ENCODE data around the gene TLE6.

Gene TLE6

DNA sequence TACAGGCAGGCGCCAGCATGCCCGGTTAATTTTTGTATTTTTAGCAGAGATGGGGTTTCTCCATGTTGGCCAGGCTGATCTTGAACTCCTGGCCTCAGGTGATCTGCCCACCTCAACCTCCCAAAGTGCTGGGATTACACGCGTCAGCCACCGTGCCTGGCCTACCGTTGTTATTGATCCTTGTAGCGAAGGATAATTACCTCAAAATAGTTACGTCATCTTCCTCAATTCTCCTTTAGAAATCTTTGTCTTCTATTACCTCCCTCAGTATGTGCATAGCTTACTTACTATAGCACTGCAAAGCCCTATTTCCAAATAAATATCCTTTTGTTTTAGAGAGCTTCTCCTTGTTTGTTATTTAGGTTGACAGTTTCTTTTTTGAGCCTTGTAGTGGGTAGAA lies 9.4 kb upstream of the TLE6 start:
- no peak overlapping the region for H3K4me3 ChIP-seq (ENCODE audit: low read length)
- no peaks in the 10 kb centered on the region for H4K20me1 ChIP-seq (ENCODE audit: insufficient read depth, low read length)
- no peaks in the 10 kb centered on the region for H3F3A ChIP-seq (ENCODE audit: insufficient read depth, low read length)
- no peak for DNase-seq
- H3K9me2 ChIP-seq (replicated peaks; ENCODE audit: insufficient read depth, low read length): no peaks in the 10 kb centered on the region
- TF ChIP-seq EZH2phosphoT487 (IDR thresholded peaks at IDR 0.05; ENCODE audit: low read length) (no peak), EZH2 (optimal IDR thresholded peaks at IDR 0.05; ENCODE audit: low read depth, low read length) (no peak)
- TF ChIP-seq, protein P1, sequence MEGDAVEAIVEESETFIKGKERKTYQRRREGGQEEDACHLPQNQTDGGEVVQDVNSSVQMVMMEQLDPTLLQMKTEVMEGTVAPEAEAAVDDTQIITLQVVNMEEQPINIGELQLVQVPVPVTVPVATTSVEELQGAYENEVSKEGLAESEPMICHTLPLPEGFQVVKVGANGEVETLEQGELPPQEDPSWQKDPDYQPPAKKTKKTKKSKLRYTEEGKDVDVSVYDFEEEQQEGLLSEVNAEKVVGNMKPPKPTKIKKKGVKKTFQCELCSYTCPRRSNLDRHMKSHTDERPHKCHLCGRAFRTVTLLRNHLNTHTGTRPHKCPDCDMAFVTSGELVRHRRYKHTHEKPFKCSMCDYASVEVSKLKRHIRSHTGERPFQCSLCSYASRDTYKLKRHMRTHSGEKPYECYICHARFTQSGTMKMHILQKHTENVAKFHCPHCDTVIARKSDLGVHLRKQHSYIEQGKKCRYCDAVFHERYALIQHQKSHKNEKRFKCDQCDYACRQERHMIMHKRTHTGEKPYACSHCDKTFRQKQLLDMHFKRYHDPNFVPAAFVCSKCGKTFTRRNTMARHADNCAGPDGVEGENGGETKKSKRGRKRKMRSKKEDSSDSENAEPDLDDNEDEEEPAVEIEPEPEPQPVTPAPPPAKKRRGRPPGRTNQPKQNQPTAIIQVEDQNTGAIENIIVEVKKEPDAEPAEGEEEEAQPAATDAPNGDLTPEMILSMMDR (IDR thresholded peaks at IDR 0.05; ENCODE audit: low read length): no peak
- H3K9me3 ChIP-seq (replicated peaks; ENCODE audit: insufficient read depth, low read length): no peaks in the 10 kb centered on the region
- H3K9ac ChIP-seq (ENCODE audit: low read length): no peak overlapping the region
- no peak overlapping the region for H3K27ac ChIP-seq (ENCODE audit: low read length)
- H3K36me3 ChIP-seq (replicated peaks; ENCODE audit: insufficient read depth, low read length): no peaks in the 10 kb centered on the region
- H2AFZ ChIP-seq (ENCODE audit: low read length): no peak overlapping the region
- H3K27me3 ChIP-seq (replicated peaks; ENCODE audit: insufficient read depth, low read length): peaks cover 84% of the 10 kb centered on the region
- no peaks in the 10 kb centered on the region for H3K79me2 ChIP-seq (ENCODE audit: low read length)
- no peaks in the 10 kb centered on the region for H3K4me1 ChIP-seq (ENCODE audit: low read length)
- no peak overlapping the region for H3K4me2 ChIP-seq (ENCODE audit: low read depth, low read length)

DNA sequence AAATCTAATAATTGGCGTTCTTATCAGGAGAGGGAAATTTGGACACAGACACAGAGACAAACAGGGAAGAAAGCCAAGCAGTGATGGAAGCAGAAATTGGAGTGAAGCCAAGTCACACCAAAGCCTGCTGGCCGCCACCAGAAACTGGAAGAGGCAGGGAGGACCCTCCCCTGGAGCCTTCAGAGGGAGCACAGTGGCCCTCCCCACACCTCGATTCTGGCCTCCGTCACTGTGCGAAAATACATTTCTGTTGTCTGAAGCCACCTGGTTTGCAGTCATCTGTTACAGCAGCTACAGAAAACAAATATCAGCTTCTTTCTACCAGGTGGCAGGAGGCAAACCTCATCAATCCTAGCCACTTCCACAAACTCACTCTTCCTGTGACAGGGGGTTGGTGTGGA lies 8.3 kb upstream of the TLE6 start:
- no peak for TF ChIP-seq EZH2phosphoT487 (IDR thresholded peaks at IDR 0.05; ENCODE audit: low read length)
- TF ChIP-seq, protein P1 (IDR thresholded peaks at IDR 0.05; ENCODE audit: low read length): no peak
- TF ChIP-seq EZH2 (optimal IDR thresholded peaks at IDR 0.05; ENCODE audit: low read depth, low read length): no peak
- no peak overlapping the region for H3K9ac ChIP-seq (ENCODE audit: low read length)
- no peak for DNase-seq
- no peaks in the 10 kb centered on the region for H3K9me2 ChIP-seq (replicated peaks; ENCODE audit: insufficient read depth, low read length)
- H3K4me3 ChIP-seq (ENCODE audit: low read length): no peak overlapping the region
- no peaks in the 10 kb centered on the region for H3K36me3 ChIP-seq (replicated peaks; ENCODE audit: insufficient read depth, low read length)
- no peaks in the 10 kb centered on the region for H3K79me2 ChIP-seq (ENCODE audit: low read length)
- no peak overlapping the region for H2AFZ ChIP-seq (ENCODE audit: low read length)
- H3K27me3 ChIP-seq (replicated peaks; ENCODE audit: insufficient read depth, low read length): peaks cover 87% of the 10 kb centered on the region
- H3K27ac ChIP-seq (ENCODE audit: low read length): no peak overlapping the region
- H3K4me2 ChIP-seq (ENCODE audit: low read depth, low read length): no peak overlapping the region
- H3F3A ChIP-seq (ENCODE audit: insufficient read depth, low read length): no peaks in the 10 kb centered on the region
- no peaks in the 10 kb centered on the region for H3K9me3 ChIP-seq (replicated peaks; ENCODE audit: insufficient read depth, low read length)
- H4K20me1 ChIP-seq (ENCODE audit: insufficient read depth, low read length): no peaks in the 10 kb centered on the region
- H3K4me1 ChIP-seq (ENCODE audit: low read length): no peaks in the 10 kb centered on the region

DNA sequence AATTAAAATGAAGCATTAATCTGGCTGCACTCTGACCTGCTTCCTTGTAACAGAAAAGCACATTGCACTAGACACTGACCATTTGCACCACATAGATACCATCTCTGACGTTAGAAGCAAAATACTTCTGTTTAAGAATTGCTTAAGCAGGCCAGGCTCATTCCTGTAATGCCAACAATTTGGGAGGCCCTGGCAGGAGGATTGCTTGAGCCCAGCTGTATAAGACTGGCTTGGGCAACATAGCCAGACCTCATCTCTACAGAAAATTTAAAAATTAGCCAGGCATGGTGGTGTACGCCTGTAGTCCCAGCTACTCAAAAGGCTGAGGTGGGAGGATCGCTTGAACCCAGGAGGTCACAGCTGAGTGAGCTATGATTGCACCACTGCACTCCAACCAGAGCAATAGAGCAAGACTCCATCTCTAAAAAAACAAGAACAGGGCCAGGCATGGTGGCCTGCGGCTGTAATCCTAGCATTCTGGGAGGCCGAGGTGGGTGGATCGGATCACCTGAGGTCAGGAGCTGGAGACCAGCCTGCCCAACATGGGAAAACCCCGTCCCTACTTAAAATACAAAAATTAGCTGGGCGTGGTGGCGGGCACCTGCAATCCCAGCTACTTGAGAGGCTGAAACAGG lies 7.0 kb upstream of the TLE6 start:
- Histone ChIP-seq H3K36me3 (replicated peaks; ENCODE audit: insufficient read depth, low read length) (no peaks in the 10 kb centered on the region), H3K4me2 (ENCODE audit: low read depth, low read length) (no peak overlapping the region), H3K9me2 (replicated peaks; ENCODE audit: insufficient read depth, low read length) (no peaks in the 10 kb centered on the region), H2AFZ (ENCODE audit: low read length) (no peak overlapping the region), H3F3A (ENCODE audit: insufficient read depth, low read length) (no peaks in the 10 kb centered on the region), H4K20me1 (ENCODE audit: insufficient read depth, low read length) (no peaks in the 10 kb centered on the region), H3K9me3 (replicated peaks; ENCODE audit: insufficient read depth, low read length) (no peaks in the 10 kb centered on the region), H3K27me3 (replicated peaks; ENCODE audit: insufficient read depth, low read length) (peaks cover 89% of the 10 kb centered on the region), H3K4me3 (ENCODE audit: low read length) (no peak overlapping the region), H3K79me2 (ENCODE audit: low read length) (no peaks in the 10 kb centered on the region), H3K4me1 (ENCODE audit: low read length) (no peaks in the 10 kb centered on the region), H3K27ac (ENCODE audit: low read length) (no peak overlapping the region), H3K9ac (ENCODE audit: low read length) (no peak overlapping the region)
- DNase-seq: no peak
- TF ChIP-seq EZH2 (optimal IDR thresholded peaks at IDR 0.05; ENCODE audit: low read depth, low read length) (no peak), EZH2phosphoT487 (IDR thresholded peaks at IDR 0.05; ENCODE audit: low read length) (no peak)
- TF ChIP-seq, protein P1 (IDR thresholded peaks at IDR 0.05; ENCODE audit: low read length): no peak
